CD4-positive, alpha-beta T cell (primary cell): Measurements from ENCODE around the gene UFL1. TPM values are rescaled to one million over a fixed set of nuclear protein-coding genes. Genes with fewer than 3 reads are reported as not detected.

Source experiments
- ATAC-seq: fragments of 200-7000 bp; cut with Tn5 transposase; one replicate; pipeline ENCODE4 v1.10.0; 2022; ENCODE audit warnings: mild to moderate bottlenecking; ENCODE audit not compliant: poor library complexity
- CTCF ChIA-PET: fragments of 350-600 bp; sonication (Branson Sonifier 250); formaldehyde crosslinking; loops from one replicate; lab custom pipeline; 2021; ENCODE audit warnings: antibody characterized with exemption, inconsistent platforms; lab: Charles Lee
- POLR2A ChIA-PET: fragments of 350-600 bp; sonication (Branson Sonifier 250); formaldehyde crosslinking; loops from one replicate; lab custom pipeline; 2021; ENCODE audit warnings: antibody characterized with exemption, inconsistent platforms; lab: Charles Lee
- DNase-seq, 14 experiments: peaks; one replicate each; pipeline ENCODE4 v3.0.0-alpha.2; 2013 to 2020; ENCODE audit warnings: mixed read lengths in 2 of 14
- H3K27ac ChIP-seq, 2 donors: one replicate each; pipeline versions ENCODE4 v1.5.1 to v1.7.0; 2013; ENCODE audit warnings: low read length in 2 of 2, low read depth in 1 of 2, mild to moderate bottlenecking in 1 of 2
- H3K27me3 ChIP-seq, 2 experiments: 1 replicate in 1 of 2; 2 replicates in 1 of 2; pipeline versions ENCODE4 v1.6.1 to v1.7.0; 2013; ENCODE audit warnings: low read length in 2 of 2, control low read depth in 1 of 2, mild to moderate bottlenecking in 1 of 2, moderate library complexity in 1 of 2; ENCODE audit not compliant: insufficient read depth in 2 of 2, control insufficient read depth in 1 of 2
- H3K36me3 ChIP-seq: one replicate; pipeline ENCODE4 v1.6.1; 2013; ENCODE audit warnings: low read length, control low read depth; ENCODE audit not compliant: insufficient read depth
- H3K4me1 ChIP-seq: one replicate; pipeline ENCODE4 v1.6.1; 2013; ENCODE audit warnings: low read length, control low read depth; ENCODE audit not compliant: insufficient read depth
- H3K4me3 ChIP-seq: one replicate; pipeline ENCODE4 v1.5.1; 2013; ENCODE audit warnings: mild to moderate bottlenecking, low read length, moderate library complexity
- H3K9me3 ChIP-seq, 2 experiments: 1 replicate in 1 of 2; 2 replicates in 1 of 2; pipeline versions ENCODE4 v1.6.1 to v1.7.0; 2013; ENCODE audit warnings: low read length in 2 of 2, mild to moderate bottlenecking in 2 of 2, control low read depth in 1 of 2, moderate library complexity in 1 of 2; ENCODE audit not compliant: control insufficient read depth in 1 of 2, insufficient read depth in 1 of 2
- H3K27ac Mint-ChIP-seq: one replicate; pipeline ENCODE4 v1.8.0; 2020; ENCODE audit warnings: mixed read lengths
- H3K27me3 Mint-ChIP-seq: one replicate; pipeline ENCODE4 v1.8.0; 2021; ENCODE audit warnings: mixed read lengths
- H3K36me3 Mint-ChIP-seq: one replicate; pipeline ENCODE4 v1.8.0; 2021; ENCODE audit warnings: low read depth, mixed read lengths
- H3K4me1 Mint-ChIP-seq: one replicate; pipeline ENCODE4 v1.8.0; 2021; ENCODE audit warnings: low read depth, mixed read lengths
- H3K4me3 Mint-ChIP-seq: one replicate; pipeline ENCODE4 v1.8.0; 2020; ENCODE audit warnings: mild to moderate bottlenecking, mixed read lengths
- H3K9me3 Mint-ChIP-seq: one replicate; pipeline ENCODE4 v1.8.0; 2020; ENCODE audit warnings: mixed read lengths
- intact Hi-C, 2 experiments: fragments of 100-400 bp; cut with DNase I in 1 of 2; cut with micrococcal nuclease in 1 of 2; formaldehyde crosslinking; loops; one replicate each; pipeline versions ENCODE4 v1.15.1 to v1.9.0; 2023 to 2025; cut with DNase I, micrococcal nuclease
- total RNA-seq, 174 experiments: library from RNA in 2 of 174; stranded (reverse) in 2 of 174; gene quantifications; one replicate each; pipeline ENCODE4 v1.2.3 and lab custom pipeline; 2021 to 2026
- TF ChIP-seq, protein P1 (sequence below): fragments of 200-600 bp; IDR thresholded peaks from one replicate; pipeline ENCODE4 v1.8.0; 2022; ENCODE audit warnings: antibody characterized with exemption, mild to moderate bottlenecking

The UFL1 gene
- total RNA-seq, 2 experiments from 2014 or later, result 22.1 TPM

DNA sequence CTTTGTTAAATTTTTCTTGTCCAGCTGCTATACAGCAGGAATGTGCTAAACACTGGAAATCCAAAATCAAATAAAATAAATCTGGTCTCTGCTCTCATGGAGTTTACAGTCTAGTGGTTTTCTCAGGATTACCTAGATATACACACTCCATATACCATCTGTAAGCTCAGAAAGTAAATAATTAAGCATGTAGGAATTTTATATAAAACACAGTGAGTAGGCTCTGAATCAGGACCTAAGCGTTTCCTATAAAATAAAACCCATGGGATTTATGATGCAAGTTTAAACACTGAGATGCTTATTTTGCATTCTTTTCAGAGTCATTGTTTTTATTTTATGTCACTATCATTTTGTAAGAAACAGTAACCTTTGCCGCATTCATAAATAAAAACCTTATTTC lies 29.7 kb upstream of the UFL1 start:
- no peak for DNase-seq
- no peaks in the 10 kb centered on the region for H3K4me1 ChIP-seq
- POLR2A ChIA-PET, result no interaction called here

GRCh38 chr6:96499781-96500180 lies 21.8 kb upstream of the UFL1 start:
- Mint-ChIP-seq H3K9me3 (peaks cover 15% of the 10 kb centered on the region), H3K4me1 (peaks cover 35% of the 10 kb centered on the region), H3K4me3 (peak overlapping the region; percentile 38), H3K27ac (peak overlapping the region; percentile 70), H3K36me3 (peaks cover 44% of the 10 kb centered on the region), H3K27me3 (no peaks in the 10 kb centered on the region)
- no peaks in the 10 kb centered on the region for H3K36me3 ChIP-seq
- peak; percentile 98 for ATAC-seq
- peaks cover 11% of the 10 kb centered on the region for H3K4me1 ChIP-seq
- TF ChIP-seq, protein P1, sequence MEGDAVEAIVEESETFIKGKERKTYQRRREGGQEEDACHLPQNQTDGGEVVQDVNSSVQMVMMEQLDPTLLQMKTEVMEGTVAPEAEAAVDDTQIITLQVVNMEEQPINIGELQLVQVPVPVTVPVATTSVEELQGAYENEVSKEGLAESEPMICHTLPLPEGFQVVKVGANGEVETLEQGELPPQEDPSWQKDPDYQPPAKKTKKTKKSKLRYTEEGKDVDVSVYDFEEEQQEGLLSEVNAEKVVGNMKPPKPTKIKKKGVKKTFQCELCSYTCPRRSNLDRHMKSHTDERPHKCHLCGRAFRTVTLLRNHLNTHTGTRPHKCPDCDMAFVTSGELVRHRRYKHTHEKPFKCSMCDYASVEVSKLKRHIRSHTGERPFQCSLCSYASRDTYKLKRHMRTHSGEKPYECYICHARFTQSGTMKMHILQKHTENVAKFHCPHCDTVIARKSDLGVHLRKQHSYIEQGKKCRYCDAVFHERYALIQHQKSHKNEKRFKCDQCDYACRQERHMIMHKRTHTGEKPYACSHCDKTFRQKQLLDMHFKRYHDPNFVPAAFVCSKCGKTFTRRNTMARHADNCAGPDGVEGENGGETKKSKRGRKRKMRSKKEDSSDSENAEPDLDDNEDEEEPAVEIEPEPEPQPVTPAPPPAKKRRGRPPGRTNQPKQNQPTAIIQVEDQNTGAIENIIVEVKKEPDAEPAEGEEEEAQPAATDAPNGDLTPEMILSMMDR, result no peak
- no peak overlapping the region for H3K4me3 ChIP-seq
- DNase-seq, result peak in 13 of 14 experiments; percentile 38 to 86 (median 62)
- peaks cover 0 to 11% of the 10 kb centered on the region in 2 experiments for H3K9me3 ChIP-seq
- no peaks in the 10 kb centered on the region for H3K27me3 ChIP-seq
- ChIA-PET CTCF (no interaction called here), POLR2A (interaction anchor here (0.9 to 2.5 kb wide), 4 partner anchors 20 to 425 kb away, joined by 3 to 54 read pairs (median 5); partner anchors contain the start of genes KLHL32 and UFL1)
- peak overlapping the region in 1 of 2 donors; percentile 6 for H3K27ac ChIP-seq
- intact Hi-C loops, result loop anchor here in 1 of 2 experiments (1.0 kb wide), 1 partner anchor 22 kb away; the partner anchor contains the start of gene UFL1

More for the DNA sequence above, 29.7 kb upstream of the UFL1 start:
- Histone ChIP-seq H3K27me3 (no peaks in the 10 kb centered on the region), H3K9me3 (peaks cover 5 to 46% of the 10 kb centered on the region in 2 experiments), H3K27ac (no peak overlapping the region), H3K4me3 (no peak overlapping the region), H3K36me3 (no peaks in the 10 kb centered on the region)
- Mint-ChIP-seq H3K27ac (no peak overlapping the region), H3K36me3 (peaks cover 12% of the 10 kb centered on the region), H3K9me3 (peaks cover 20% of the 10 kb centered on the region), H3K4me3 (no peak overlapping the region), H3K4me1 (no peaks in the 10 kb centered on the region), H3K27me3 (no peaks in the 10 kb centered on the region)
- ATAC-seq, result no peak
- CTCF ChIA-PET, result no interaction called here
- intact Hi-C loops, result no loop called here
- TF ChIP-seq, protein P1, result no peak

- TF ChIP-seq, protein P1, result no peak
- DNase-seq (no peak), ATAC-seq (no peak)
- H3K27me3 ChIP-seq, result no peaks in the 10 kb centered on the region
- H3K9me3 ChIP-seq, result peaks cover 0 to 11% of the 10 kb centered on the region in 2 experiments
- H3K36me3 Mint-ChIP-seq, result peaks cover 49% of the 10 kb centered on the region
- ChIA-PET CTCF (no interaction called here), POLR2A (no interaction called here)
- H3K4me1 ChIP-seq, result peaks cover 11% of the 10 kb centered on the region
- H3K4me3 ChIP-seq, result no peak overlapping the region
- no peaks in the 10 kb centered on the region for H3K36me3 ChIP-seq
- H3K27me3 Mint-ChIP-seq, result no peaks in the 10 kb centered on the region
- no peak overlapping the region for H3K27ac Mint-ChIP-seq
- no peak overlapping the region for H3K27ac ChIP-seq
- H3K9me3 Mint-ChIP-seq, result peaks cover 10% of the 10 kb centered on the region
- H3K4me3 Mint-ChIP-seq, result no peak overlapping the region
- peaks cover 26% of the 10 kb centered on the region for H3K4me1 Mint-ChIP-seq
- intact Hi-C loops, result no loop called here
These were observed 18.7 kb upstream of the UFL1 start for GRCh38 chr6:96502915-96503314.
